BLaER1 (cell line): Measurements from ENCODE around the gene ADAMTS10.
A peak's percentile ranks its signal among the peaks of the same experiment; 100 is the strongest.
"Not testable (repeated sequence)": the region's sequence is repeated elsewhere in the genome, so short reads cannot be mapped to it uniquely, and the experiment has no call there.

Experiments used
- H3K27ac ChIP-seq: shearing (Covaris generic); formaldehyde crosslinking; 2 replicates; pipeline ENCODE4 v1.8.1; 2022
- H3K27me3 ChIP-seq: shearing (Covaris generic); formaldehyde crosslinking; 2 replicates; pipeline ENCODE4 v1.8.1; 2022
- H3K36me3 ChIP-seq: shearing (Covaris generic); formaldehyde crosslinking; 2 replicates; pipeline ENCODE4 v1.8.1; 2022
- H3K4me1 ChIP-seq: shearing (Covaris generic); formaldehyde crosslinking; 2 replicates; pipeline ENCODE4 v1.8.1; 2022
- H3K4me2 ChIP-seq: shearing (Covaris generic); formaldehyde crosslinking; 2 replicates; pipeline ENCODE4 v1.8.1; 2022
- H3K4me3 ChIP-seq: shearing (Covaris generic); formaldehyde crosslinking; 2 replicates; pipeline ENCODE4 v1.8.1; 2022
- H3K9ac ChIP-seq: shearing (Covaris generic); formaldehyde crosslinking; 2 replicates; pipeline ENCODE4 v1.8.1; 2022
- H3K9me3 ChIP-seq: shearing (Covaris generic); formaldehyde crosslinking; 2 replicates; pipeline ENCODE4 v1.8.1; 2022
- H4K20me1 ChIP-seq: shearing (Covaris generic); formaldehyde crosslinking; 2 replicates; pipeline ENCODE4 v1.8.1; 2022
- Cebpa-rat ChIP-seq: shearing (Covaris generic); IDR thresholded peaks from 2 replicates; pipeline ENCODE4 v1.8.1; 2022

Gene ADAMTS10

GRCh38 chr19:8567522-8568172 lies 42.9 kb downstream of the ADAMTS10 start:
- H3K9me3 ChIP-seq, result no peaks in the 10 kb centered on the region
- H3K4me1 ChIP-seq, result peaks cover 85% of the 10 kb centered on the region
- no peaks in the 10 kb centered on the region for H3K36me3 ChIP-seq
- H3K27me3 ChIP-seq, result no peaks in the 10 kb centered on the region
- 0 out of 2 replicates have a peak overlapping the region, but pooled peaks have one; percentile 34 for H3K9ac ChIP-seq
- no peaks in the 10 kb centered on the region for H4K20me1 ChIP-seq
- no peak for TF ChIP-seq Cebpa-rat
- H3K27ac ChIP-seq, result peak overlapping the region; percentile 78
- H3K4me3 ChIP-seq, result no peak overlapping the region
- peak overlapping the region; percentile 78 for H3K4me2 ChIP-seq

- no peaks in the 10 kb centered on the region for H4K20me1 ChIP-seq
- TF ChIP-seq Cebpa-rat, result no peak
- H3K4me2 ChIP-seq, result no peak overlapping the region
- H3K36me3 ChIP-seq, result no peaks in the 10 kb centered on the region
- H3K4me1 ChIP-seq, result peaks cover 83% of the 10 kb centered on the region
- H3K9ac ChIP-seq, result no peak overlapping the region
- no peak overlapping the region for H3K4me3 ChIP-seq
- H3K9me3 ChIP-seq, result no peaks in the 10 kb centered on the region
- no peak overlapping the region for H3K27ac ChIP-seq
- no peaks in the 10 kb centered on the region for H3K27me3 ChIP-seq
Measured at GRCh38 chr19:8566855-8567254, 43.7 kb downstream of the ADAMTS10 start.

GRCh38 chr19:8564866-8565265 lies 45.6 kb downstream of the ADAMTS10 start:
- H3K9me3 ChIP-seq, H3K36me3 ChIP-seq, H3K9ac ChIP-seq, H3K4me3 ChIP-seq, H4K20me1 ChIP-seq, H3K27me3 ChIP-seq: not testable (repeated sequence)
- Histone ChIP-seq H3K4me1 (peaks cover 72% of the 10 kb centered on the region), H3K4me2 (peak overlapping the region; percentile 54), H3K27ac (peak overlapping the region; percentile 58)

GRCh38 chr19:8561075-8561764 lies 49.3 kb downstream of the ADAMTS10 start:
- no peak for TF ChIP-seq Cebpa-rat
- Histone ChIP-seq H3K36me3 (no peaks in the 10 kb centered on the region), H3K4me3 (no peak overlapping the region), H3K9me3 (no peaks in the 10 kb centered on the region), H3K4me1 (peaks cover 45% of the 10 kb centered on the region), H3K9ac (no peak overlapping the region), H3K27me3 (no peaks in the 10 kb centered on the region), H3K4me2 (peak overlapping the region; percentile 19; the same call in 1 of the 2 replicates), H4K20me1 (no peaks in the 10 kb centered on the region), H3K27ac (no peak overlapping the region)

GRCh38 chr19:8558325-8558724 lies 52.2 kb downstream of the ADAMTS10 start:
- H3K27me3 ChIP-seq, result no peaks in the 10 kb centered on the region
- H4K20me1 ChIP-seq, result no peaks in the 10 kb centered on the region
- no peak for TF ChIP-seq Cebpa-rat
- no peaks in the 10 kb centered on the region for H3K9me3 ChIP-seq
- H3K4me1 ChIP-seq, result peaks cover 21% of the 10 kb centered on the region
- H3K4me3 ChIP-seq, result no peak overlapping the region
- no peak overlapping the region for H3K9ac ChIP-seq
- no peak overlapping the region for H3K27ac ChIP-seq
- H3K4me2 ChIP-seq, result no peak overlapping the region
- H3K36me3 ChIP-seq, result peaks cover under 1% of the 10 kb centered on the region; the same call in 1 of the 2 replicates

- H3K4me1 ChIP-seq, result peaks cover 21% of the 10 kb centered on the region
- no peaks in the 10 kb centered on the region for H3K27me3 ChIP-seq
- no peak overlapping the region for H3K9ac ChIP-seq
- H3K36me3 ChIP-seq, result peaks cover 6% of the 10 kb centered on the region; the same call in 1 of the 2 replicates
- H4K20me1 ChIP-seq, result no peaks in the 10 kb centered on the region
- H3K4me3 ChIP-seq, result no peak overlapping the region
- H3K4me2 ChIP-seq, result peak overlapping the region; percentile 16; the same call in 1 of the 2 replicates
- no peaks in the 10 kb centered on the region for H3K9me3 ChIP-seq
- H3K27ac ChIP-seq, result peak overlapping the region; percentile 40
- TF ChIP-seq Cebpa-rat, result no peak
Measured at GRCh38 chr19:8557642-8558238, 52.8 kb downstream of the ADAMTS10 start.

GRCh38 chr19:8553729-8554128 lies 56.8 kb downstream of the ADAMTS10 start:
- not testable (repeated sequence) for H3K36me3 ChIP-seq, H3K4me2 ChIP-seq, H3K4me1 ChIP-seq, H3K9ac ChIP-seq, H3K4me3 ChIP-seq, H4K20me1 ChIP-seq, H3K27ac ChIP-seq, H3K9me3 ChIP-seq, H3K27me3 ChIP-seq

- Histone ChIP-seq H3K4me3 (no peak overlapping the region), H3K4me1 (peaks cover 8% of the 10 kb centered on the region; the same call in 1 of the 2 replicates), H3K9ac (no peak overlapping the region), H3K27me3 (no peaks in the 10 kb centered on the region), H3K9me3 (no peaks in the 10 kb centered on the region), H3K36me3 (peaks cover 7% of the 10 kb centered on the region; the same call in 1 of the 2 replicates), H4K20me1 (no peaks in the 10 kb centered on the region), H3K4me2 (no peak overlapping the region), H3K27ac (no peak overlapping the region)
- TF ChIP-seq Cebpa-rat, result no peak
Measured at GRCh38 chr19:8552810-8553209, 57.7 kb downstream of the ADAMTS10 start.

- Histone ChIP-seq H3K27ac (no peak overlapping the region), H3K4me1 (0 out of 2 replicates have a peak, but pooled peaks cover 4% of the 10 kb centered on the region), H4K20me1 (no peaks in the 10 kb centered on the region), H3K4me3 (no peak overlapping the region), H3K36me3 (peaks cover 13% of the 10 kb centered on the region; the same call in 1 of the 2 replicates), H3K9ac (no peak overlapping the region), H3K9me3 (no peaks in the 10 kb centered on the region), H3K4me2 (no peak overlapping the region), H3K27me3 (no peaks in the 10 kb centered on the region)
- no peak for TF ChIP-seq Cebpa-rat
Measured at GRCh38 chr19:8550070-8550469, 60.4 kb downstream of the ADAMTS10 start.

- Histone ChIP-seq H3K27me3 (no peaks in the 10 kb centered on the region), H3K4me2 (no peak overlapping the region), H4K20me1 (no peaks in the 10 kb centered on the region), H3K36me3 (0 out of 2 replicates have a peak, but pooled peaks cover 6% of the 10 kb centered on the region), H3K9me3 (no peaks in the 10 kb centered on the region), H3K27ac (no peak overlapping the region), H3K4me1 (0 out of 2 replicates have a peak, but pooled peaks cover 4% of the 10 kb centered on the region), H3K4me3 (no peak overlapping the region), H3K9ac (no peak overlapping the region)
- no peak for TF ChIP-seq Cebpa-rat
Measured at GRCh38 chr19:8545743-8546142, 64.8 kb downstream of the ADAMTS10 start.
